Heart left ventricle (tissue), 16 donors: ENCODE data around the gene AGPAT1. TPM values are rescaled to one million over a fixed set of nuclear protein-coding genes. Genes with fewer than 3 reads are reported as not detected.
A peak's percentile ranks its signal among the peaks of the same experiment; 100 is the strongest.

Experiments
- ATAC-seq, 4 donors: fragments of 200-7000 bp; cut with Tn5 transposase; one replicate each; pipeline ENCODE4 v1.9.1; 2020 to 2022; ENCODE audit warnings: moderate library complexity in 4 of 4, mild to moderate bottlenecking in 3 of 4, moderate number of reproducible peaks in 1 of 4
- DNase-seq, 5 donors: peaks; one replicate each; pipeline ENCODE4 v3.0.0-alpha.2; 2020
- H3K27ac ChIP-seq, 12 donors: fragments of 200-600 bp; sonication (generic) in 4 of 12; one replicate each; pipeline versions ENCODE4 v1.5.0 to v1.8.0; 2016 to 2022; ENCODE audit warnings: mild to moderate bottlenecking in 2 of 12
- H3K27me3 ChIP-seq, 9 donors: fragments of 200-600 bp; sonication (generic) in 2 of 9; one replicate each; pipeline versions ENCODE4 v1.5.1 to v1.8.0; 2016 to 2022; ENCODE audit warnings: mild to moderate bottlenecking in 3 of 9
- H3K36me3 ChIP-seq, 9 donors: fragments of 200-600 bp; sonication (generic) in 2 of 9; one replicate each; pipeline versions ENCODE4 v1.5.0 to v1.8.0; 2018 to 2022; ENCODE audit warnings: mild to moderate bottlenecking in 2 of 9
- H3K4me1 ChIP-seq, 12 donors: fragments of 200-600 bp; sonication (generic) in 4 of 12; one replicate each; pipeline versions ENCODE4 v1.5.0 to v1.8.0; 2016 to 2022; ENCODE audit warnings: mild to moderate bottlenecking in 3 of 12
- H3K4me3 ChIP-seq, 12 donors: fragments of 200-600 bp; sonication (generic) in 4 of 12; one replicate each; pipeline versions ENCODE4 v1.5.0 to v1.8.0; 2017 to 2022; ENCODE audit warnings: mild to moderate bottlenecking in 9 of 12, moderate library complexity in 4 of 12
- H3K9me3 ChIP-seq, 12 donors: fragments of 200-600 bp; sonication (generic) in 4 of 12; one replicate each; pipeline versions ENCODE4 v1.5.0 to v1.8.0; 2016 to 2022; ENCODE audit warnings: mild to moderate bottlenecking in 1 of 12
- CTCF ChIP-seq, 12 donors: fragments of 200-600 bp; sonication (generic) in 4 of 12; IDR thresholded peaks; one replicate each; pipeline versions ENCODE4 v1.5.0 to v1.8.0; 2018 to 2022; ENCODE audit warnings: antibody characterized with exemption in 12 of 12, mild to moderate bottlenecking in 5 of 12
- POLR2A ChIP-seq, 2 donors: fragments of 450-650 bp; IDR thresholded peaks; one replicate each; pipeline ENCODE4 v1.6.1; 2017; ENCODE audit warnings: antibody characterized with exemption in 2 of 2, mild to moderate bottlenecking in 2 of 2, moderate library complexity in 2 of 2
- WGBS, 4 donors: extraction: QIAGEN DNeasy Blood & Tissue Kit in 2 of 4; methylation state at CpG; one replicate each; pipeline versions ENCODE4 v1.1.5 to v1.1.7; 2013 to 2018; 5-methylcytosine and 5-hydroxymethylcytosine counted together
- intact Hi-C, 10 donors: fragments of 100-400 bp; cut with DNase I; formaldehyde crosslinking; loops; one replicate each; pipeline versions ENCODE4 v1.11.1 to v1.14.2; 2022
- polyA plus RNA-seq, 2 donors: library from polyadenylated mRNA; stranded (reverse); fragments of 200-250 nt; gene quantifications; one replicate each; pipeline ENCODE4 v1.2.3, GENCODE V29; 2013
- total RNA-seq, 9 donors: library from RNA; depleted of rRNA in 2 of 9; stranded (reverse); fragments of >200 nt in 2 of 9; fragmentation: NEBNext Ultra II Directional in 3 of 9; extraction: Animal tissue kit (Norgen Biotek cat#: 25700) in 3 of 9; gene quantifications; one replicate each; pipeline versions ENCODE4 v1.1.0 to v1.2.4, GENCODE V29; 2016 to 2023
- donor health status: ischemic (EF 13 %, LVEDD 7.1; RV severe dilation, severe dysfunction).
- donor health status: healthy with polysubstance abuse.
- donor health status: DM: no; HTN: yes; CAD: no.
- donor health status: DM: no; HTN: no; CAD: no.
- donor health status: ischemic (EF 25% LVEDD 6.9; RV normal size, moderate dysfunction).
- donor health status: ischemic (EF 25% LVEDD 5.7; RV mildly dilated, moderate dysfunction).
- donor health status: healthy.
- donor health status: DM: yes; HTN: yes; CAD: no.
- donor health status: ischemic (EF 35%, LVEDD 5.7; RV mildly dilated, moderate dysfunction).
- donor health status: nonischemic (EF 11% LVEDD 7.7; RV severe dilation, severe dysfunction).
- donor health status: DM: yes; HTN: yes; CAD: no.
- donor health status: PGD.
- donor health status: ischemic (EF 29% LVEDD 5.4; RV normal size, mild dysfunction).
- donor health status: nonischemic (EF 23%, LVEDD 6.1; RV moderate dilation, normal function).

AGPAT1 gene
- total and polyA plus RNA-seq, 11 donors = 43.5 to 79.1 (median 51.0) TPM

GRCh38 chr6:32196682-32197616 is 21.1 kb upstream of the AGPAT1 start:
- peak overlapping the region; percentile 42 to 93 (median 75) for H3K4me3 ChIP-seq
- intact Hi-C loops = loop anchor here in 2 of 10 donors (5.0 to 10.0 kb wide), 4 partner anchors 45 to 1008 kb away; partner anchors contain the start of genes HSD17B8 (in 1 of the 2), RING1 (in 1 of the 2), RXRB (in 1 of the 2) and SLC39A7 (in 1 of the 2)
- peaks cover 4 to 51% (median 33%) of the 10 kb centered on the region in 12 donors for H3K4me1 ChIP-seq
- WGBS, 4 donors = 29 to 40% (median 33%) methylated on average over 28 of the region's 28 CpGs
- TF ChIP-seq POLR2A (IDR thresholded peaks at IDR 0.05) (no peak), CTCF (IDR thresholded peaks at IDR 0.05) (peak in 2 of 12 donors; percentile 6 to 10)
- ATAC-seq = no peak
- peaks cover 0 to 30% (median 5%) of the 10 kb centered on the region in 9 donors for H3K36me3 ChIP-seq
- DNase-seq = peak in 3 of 5 donors; percentile 52 to 67 (median 61)
- H3K9me3 ChIP-seq = no peaks in the 10 kb centered on the region
- no peaks in the 10 kb centered on the region for H3K27me3 ChIP-seq
- peak overlapping the region; percentile 92 to 100 (median 100) for H3K27ac ChIP-seq

GRCh38 chr6:32195902-32196681 is 20.2 kb upstream of the AGPAT1 start:
- TF ChIP-seq POLR2A (IDR thresholded peaks at IDR 0.05) = peak; percentile 72 to 94
- peak in 1 of 12 donors; percentile 3 for TF ChIP-seq CTCF (IDR thresholded peaks at IDR 0.05)
- peaks cover 0 to 21% (median 0%) of the 10 kb centered on the region in 9 donors for H3K36me3 ChIP-seq
- peak overlapping the region; percentile 92 to 100 (median 100) for H3K27ac ChIP-seq
- intact Hi-C loops = loop anchor here in 5 of 10 donors (1.0 to 10.0 kb wide), 9 partner anchors 18 to 1009 kb away; partner anchors contain the start of genes ATF6B (in 2 of the 5), RNF5 (in 2 of the 5), FKBPL (in 1 of the 5) and HSD17B8 (in 1 of the 5)
- H3K27me3 ChIP-seq = no peaks in the 10 kb centered on the region
- H3K4me3 ChIP-seq = peak overlapping the region; percentile 42 to 93 (median 75)
- WGBS, 4 donors = 0% methylated on average over 29 to 58 of the region's 58 CpGs
- H3K9me3 ChIP-seq = no peaks in the 10 kb centered on the region
- peak; percentile 32 to 89 (median 62) for ATAC-seq
- peak; percentile 96 to 98 (median 97) for DNase-seq
- H3K4me1 ChIP-seq = peaks cover 4 to 56% (median 34%) of the 10 kb centered on the region in 12 donors

GRCh38 chr6:32195652-32195901 is 19.7 kb upstream of the AGPAT1 start:
- Histone ChIP-seq H3K27ac (peak overlapping the region; percentile 92 to 100 (median 100)), H3K4me1 (peaks cover 7 to 61% (median 39%) of the 10 kb centered on the region in 12 donors), H3K27me3 (no peaks in the 10 kb centered on the region), H3K4me3 (peak overlapping the region in 10 of 12 donors; percentile 65 to 93 (median 76)), H3K9me3 (no peaks in the 10 kb centered on the region), H3K36me3 (peaks cover 0 to 17% (median 0%) of the 10 kb centered on the region in 9 donors)
- DNase-seq (peak; percentile 100), ATAC-seq (peak in 3 of 4 donors; percentile 85 to 93 (median 86))
- WGBS, 4 donors = 0 to 1% (median 0%) methylated on average over 18 to 25 of the region's 25 CpGs
- intact Hi-C loops = loop anchor here in 5 of 10 donors (1.0 to 10.0 kb wide), 9 partner anchors 17 to 1009 kb away; partner anchors contain the start of genes ATF6B (in 2 of the 5), RNF5 (in 2 of the 5), FKBPL (in 1 of the 5) and HSD17B8 (in 1 of the 5)
- TF ChIP-seq POLR2A (IDR thresholded peaks at IDR 0.05) (no peak), CTCF (IDR thresholded peaks at IDR 0.05) (peak; percentile 48 to 73 (median 56))
